Neural cell (in vitro differentiated cells): ENCODE measurements around the gene TSPAN33. TPM values are rescaled to one million over a fixed set of nuclear protein-coding genes. Genes with fewer than 3 reads are reported as not detected.
"Not testable (repeated sequence)": the region's sequence is repeated elsewhere in the genome, so short reads cannot be mapped to it uniquely, and the experiment has no call there.

Source experiments
- H2AFZ ChIP-seq: fragments of 200-600, 300-800 bp; sonication (generic), shearing (Covaris generic); 2 replicates; pipeline ENCODE4 v1.6.0; 2014; ENCODE audit warnings: low read depth, mild to moderate bottlenecking, antibody characterized with exemption, low read length, moderate library complexity
- H3F3A ChIP-seq: fragments of 200-600 bp; shearing (Covaris generic); 2 replicates; pipeline ENCODE4 v1.6.1; 2016; ENCODE audit warnings: mild to moderate bottlenecking, moderate library complexity, mixed read lengths, antibody characterized with exemption, low read length; ENCODE audit not compliant: insufficient read depth, poor library complexity, severe bottlenecking
- H3K27ac ChIP-seq: fragments of 200-600, 300-800 bp; sonication (generic), shearing (Covaris generic); 2 replicates; pipeline ENCODE4 v1.5.1; 2014; ENCODE audit warnings: mild to moderate bottlenecking, low read length, moderate library complexity
- H3K27me3 ChIP-seq: fragments of 300-800, 200-600 bp; sonication (generic), shearing (Covaris generic); 2 replicates; pipeline ENCODE4 v1.6.0; 2014; ENCODE audit warnings: mild to moderate bottlenecking, low read depth, low read length, moderate library complexity; ENCODE audit not compliant: insufficient read depth
- H3K36me3 ChIP-seq: fragments of 300-800, 200-600 bp; sonication (generic), shearing (Covaris generic); 2 replicates; pipeline ENCODE4 v1.5.1; 2014; ENCODE audit warnings: mild to moderate bottlenecking, antibody characterized with exemption, low read length, moderate library complexity; ENCODE audit not compliant: insufficient read depth
- H3K4me2 ChIP-seq: fragments of 300-800, 200-600 bp; sonication (generic), shearing (Covaris generic); 2 replicates; pipeline ENCODE4 v1.6.0; 2014; ENCODE audit warnings: mild to moderate bottlenecking, low read length
- H3K4me3 ChIP-seq: fragments of 300-800, 200-600 bp; sonication (generic), shearing (Covaris generic); 2 replicates; pipeline ENCODE4 v1.5.1; 2014; ENCODE audit warnings: mild to moderate bottlenecking, low read length, moderate library complexity
- H3K79me2 ChIP-seq: fragments of 200-600 bp; shearing (Covaris generic); replicated peaks from 2 replicates; pipeline ENCODE4 v1.6.0; 2014; ENCODE audit warnings: mild to moderate bottlenecking, low read length, moderate library complexity; ENCODE audit not compliant: insufficient read depth
- H3K9ac ChIP-seq: fragments of 300-800, 200-600 bp; sonication (generic), shearing (Covaris generic); 2 replicates; pipeline ENCODE4 v1.6.1; 2016; ENCODE audit warnings: mild to moderate bottlenecking, low read length, mixed read lengths
- H3K9me2 ChIP-seq: fragments of 200-600 bp; shearing (Covaris generic); 2 replicates; pipeline ENCODE4 v1.6.1; 2016; ENCODE audit warnings: mild to moderate bottlenecking, low read length, mixed read lengths; ENCODE audit not compliant: insufficient read depth
- H3K9me3 ChIP-seq: fragments of 200-600, 300-800 bp; sonication (generic), shearing (Covaris generic); 2 replicates; pipeline ENCODE4 v1.6.1; 2016; ENCODE audit warnings: mild to moderate bottlenecking, mixed run types, low read length, moderate library complexity, mixed read lengths
- H4K20me1 ChIP-seq: fragments of 200-600 bp; shearing (Covaris generic); 2 replicates; pipeline ENCODE4 v1.6.1; 2016; ENCODE audit warnings: mild to moderate bottlenecking, mixed run types; ENCODE audit not compliant: insufficient read depth
- CTCF ChIP-seq: fragments of 450-650 bp; IDR thresholded peaks from 2 replicates; pipeline ENCODE4 v1.5.1; 2014; ENCODE audit warnings: antibody characterized with exemption, mild to moderate bottlenecking, moderate library complexity; ENCODE audit not compliant: poor library complexity, severe bottlenecking
- EP300 ChIP-seq: fragments of 450-650 bp; conservative IDR thresholded peaks from 2 replicates; pipeline ENCODE4 v1.6.1; 2014; ENCODE audit warnings: antibody characterized with exemption, mild to moderate bottlenecking, moderate library complexity; ENCODE audit not compliant: poor library complexity, severe bottlenecking
- EZH2 ChIP-seq: fragments of 200-600, 300-800 bp; shearing (Covaris generic), sonication (generic); IDR thresholded peaks from 2 replicates; pipeline ENCODE4 v1.6.1; 2014; ENCODE audit warnings: antibody characterized with exemption, low read length, borderline replicate concordance, mild to moderate bottlenecking; ENCODE audit not compliant: insufficient read depth, poor library complexity, severe bottlenecking
- MXI1 ChIP-seq: fragments of 450-650 bp; conservative IDR thresholded peaks from 2 replicates; pipeline ENCODE4 v1.6.1; 2014; ENCODE audit warnings: antibody characterized with exemption, mild to moderate bottlenecking; ENCODE audit not compliant: poor library complexity, severe bottlenecking
- POLR2AphosphoS5 ChIP-seq: IDR thresholded peaks from 2 replicates; pipeline ENCODE4 v1.6.1; 2012
- RAD21 ChIP-seq: fragments of 450-650 bp; conservative IDR thresholded peaks from 2 replicates; pipeline ENCODE4 v1.6.1; 2014; ENCODE audit warnings: antibody characterized with exemption, mild to moderate bottlenecking, moderate library complexity
- REST ChIP-seq: IDR thresholded peaks from 2 replicates; pipeline ENCODE4 v1.6.1; 2012; ENCODE audit warnings: borderline replicate concordance
- SMC3 ChIP-seq: fragments of 450-650 bp; conservative IDR thresholded peaks from 2 replicates; pipeline ENCODE4 v1.6.1; 2014; ENCODE audit warnings: antibody characterized with exemption, mild to moderate bottlenecking, moderate library complexity; ENCODE audit not compliant: poor library complexity
- TAF1 ChIP-seq: IDR thresholded peaks from 2 replicates; pipeline ENCODE4 v1.6.1; 2012; ENCODE audit warnings: low read depth
- polyA plus RNA-seq: library from polyadenylated mRNA; depleted of rRNA; stranded (reverse); fragments of >200 nt; gene quantifications from 2 replicates; pipeline ENCODE4 v1.2.3, GENCODE V29; 2014

Gene TSPAN33
- polyA plus RNA-seq, 1 donor from 2014 or later = 2.5 TPM

- H3K9ac ChIP-seq = no peak overlapping the region
- H3K36me3 ChIP-seq = no peaks in the 10 kb centered on the region
- no peak overlapping the region for H2AFZ ChIP-seq
- no peaks in the 10 kb centered on the region for H3K9me3 ChIP-seq
- no peaks in the 10 kb centered on the region for H3F3A ChIP-seq
- no peaks in the 10 kb centered on the region for H4K20me1 ChIP-seq
- no peaks in the 10 kb centered on the region for H3K9me2 ChIP-seq
- H3K79me2 ChIP-seq = no peaks in the 10 kb centered on the region
- H3K27me3 ChIP-seq = no peaks in the 10 kb centered on the region
- H3K27ac ChIP-seq = no peak overlapping the region
- no peak overlapping the region for H3K4me3 ChIP-seq
- no peak overlapping the region for H3K4me2 ChIP-seq
- TF ChIP-seq RAD21 (no peak), MXI1 (no peak), EP300 (no peak), TAF1 (no peak), EZH2 (no peak), SMC3 (no peak), CTCF (no peak)
Observed at GRCh38 chr7:129118976-129119375, 25.5 kb upstream of the TSPAN33 start.

DNA sequence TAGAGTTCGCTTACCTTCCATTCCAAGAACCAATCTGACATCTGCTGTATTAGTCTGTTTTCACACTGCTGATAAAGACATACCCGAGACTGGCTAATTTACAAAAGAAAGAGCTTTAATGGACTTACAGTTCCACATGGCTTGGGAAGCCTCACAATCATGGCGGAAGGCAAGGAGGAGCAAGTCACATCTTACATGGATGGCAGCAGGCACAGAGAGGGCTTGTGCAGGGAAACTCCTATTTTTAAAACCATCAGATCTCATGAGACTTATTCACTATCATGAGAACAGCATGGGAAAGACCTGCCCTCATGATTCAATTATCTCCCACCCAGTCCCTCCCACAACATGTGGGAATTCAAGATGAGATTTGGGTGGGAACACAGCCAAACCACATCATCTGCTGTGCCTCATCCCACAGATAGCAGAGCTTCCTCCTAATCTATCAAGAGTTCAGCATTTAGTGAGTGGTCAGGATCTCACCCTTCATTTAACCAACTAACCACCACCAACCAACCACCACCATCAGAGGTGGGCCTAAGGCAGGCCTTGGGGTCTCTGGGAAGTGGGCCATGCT lies 22.9 kb upstream of the TSPAN33 start:
- not testable (repeated sequence) for H3K79me2 ChIP-seq, H4K20me1 ChIP-seq, H2AFZ ChIP-seq, H3K4me2 ChIP-seq, H3K36me3 ChIP-seq, H3F3A ChIP-seq, H3K9me3 ChIP-seq, H3K9me2 ChIP-seq, H3K4me3 ChIP-seq, H3K27me3 ChIP-seq, H3K9ac ChIP-seq, H3K27ac ChIP-seq

GRCh38 chr7:129122078-129122750 lies 22.3 kb upstream of the TSPAN33 start:
- Histone ChIP-seq H3F3A (no peaks in the 10 kb centered on the region), H3K36me3 (no peaks in the 10 kb centered on the region), H3K27me3 (no peaks in the 10 kb centered on the region), H3K27ac (no peak overlapping the region), H2AFZ (no peak overlapping the region), H3K4me3 (no peak overlapping the region), H3K4me2 (no peak overlapping the region), H3K9me3 (no peaks in the 10 kb centered on the region), H3K9me2 (no peaks in the 10 kb centered on the region), H3K9ac (no peak overlapping the region), H3K79me2 (no peaks in the 10 kb centered on the region), H4K20me1 (no peaks in the 10 kb centered on the region)
- TF ChIP-seq RAD21 = no peak
- no peak for TF ChIP-seq TAF1
- no peak for TF ChIP-seq POLR2AphosphoS5
- TF ChIP-seq EZH2 = no peak
- no peak for TF ChIP-seq CTCF
- no peak for TF ChIP-seq SMC3
- TF ChIP-seq EP300 = no peak
- TF ChIP-seq REST = no peak
- no peak for TF ChIP-seq MXI1
